ENCODE measurements around the gene GTF3C5. TPM values are rescaled to one million over a fixed set of nuclear protein-coding genes. Genes with fewer than 3 reads are reported as not detected.

GTF3C5 gene
- total RNA-seq, 1 donor from 2014 or later = 46.4 TPM

DNA sequence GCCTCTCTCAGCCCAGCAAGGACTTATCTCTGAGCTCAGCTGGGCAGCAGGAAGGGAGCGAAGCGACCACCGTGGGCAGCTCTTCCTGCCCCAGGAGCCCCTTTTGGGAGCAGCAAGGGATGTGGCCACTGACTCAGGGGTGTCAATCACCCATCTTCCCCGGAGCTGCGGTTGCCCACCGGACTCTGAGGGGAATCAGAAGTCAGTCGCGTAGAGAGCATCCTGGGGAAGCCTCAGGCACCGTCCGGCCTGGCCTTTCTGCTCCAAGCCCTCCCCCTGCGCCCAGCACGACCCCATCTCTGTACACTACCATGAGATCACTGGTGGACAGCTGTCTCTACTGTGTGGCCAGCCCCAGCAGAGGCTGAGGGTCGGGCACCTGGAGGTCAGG lies 27.7 kb upstream of the GTF3C5 start:
- peaks cover 10% of the 10 kb centered on the region for H3K27me3 ChIP-seq (ENCODE audit: insufficient read depth, low read length)
- TF ChIP-seq EZH2 (IDR thresholded peaks at IDR 0.05; ENCODE audit: insufficient read depth, low read length) (no peak), CTCF (IDR thresholded peaks at IDR 0.05; ENCODE audit: insufficient read depth, low read depth, low read length) (no peak)
- Mint-ChIP-seq H3K27ac (ENCODE audit: unreplicated experiment) (no peak overlapping the region), H3K9me3 (ENCODE audit: unreplicated experiment) (peaks cover 4% of the 10 kb centered on the region), H3K4me3 (ENCODE audit: unreplicated experiment) (no peak overlapping the region), H3K27me3 (ENCODE audit: low read depth, unreplicated experiment) (peaks cover 47% of the 10 kb centered on the region), H3K36me3 (ENCODE audit: low read depth, unreplicated experiment) (no peaks in the 10 kb centered on the region), H3K4me1 (ENCODE audit: low read depth, unreplicated experiment) (peaks cover 2% of the 10 kb centered on the region)
- no peaks in the 10 kb centered on the region for H4K20me1 ChIP-seq (ENCODE audit: insufficient read depth, low read length)
- no peak overlapping the region for H3K4me3 ChIP-seq (ENCODE audit: insufficient read depth, low read depth, low read length)
- H3K27ac ChIP-seq (ENCODE audit: low read depth, low read length) = no peak overlapping the region
- peaks cover 3% of the 10 kb centered on the region for H3K9me3 ChIP-seq (ENCODE audit: insufficient read depth, low read depth, low read length)
- H3K4me1 ChIP-seq (ENCODE audit: insufficient read depth, low read length) = no peaks in the 10 kb centered on the region
- H2AFZ ChIP-seq (ENCODE audit: low read depth, low read length) = no peak overlapping the region
- H3K36me3 ChIP-seq (ENCODE audit: insufficient read depth, low read length) = no peaks in the 10 kb centered on the region
- no peaks in the 10 kb centered on the region for H3K79me2 ChIP-seq (ENCODE audit: insufficient read depth, low read length)
- H3K9ac ChIP-seq (ENCODE audit: low read length) = no peak overlapping the region
- DNase-seq (ENCODE audit: low read depth) (no peak), FAIRE-seq (no peak)
- H3K4me2 ChIP-seq (ENCODE audit: low read length) = no peak overlapping the region

- H3K27ac ChIP-seq (ENCODE audit: low read depth, low read length) = no peak overlapping the region
- peaks cover 3% of the 10 kb centered on the region for H3K9me3 ChIP-seq (ENCODE audit: insufficient read depth, low read depth, low read length)
- Mint-ChIP-seq H3K27me3 (ENCODE audit: low read depth, unreplicated experiment) (peaks cover 50% of the 10 kb centered on the region), H3K4me1 (ENCODE audit: low read depth, unreplicated experiment) (peaks cover 2% of the 10 kb centered on the region), H3K27ac (ENCODE audit: unreplicated experiment) (no peak overlapping the region), H3K9me3 (ENCODE audit: unreplicated experiment) (peaks cover 4% of the 10 kb centered on the region), H3K36me3 (ENCODE audit: low read depth, unreplicated experiment) (no peaks in the 10 kb centered on the region), H3K4me3 (ENCODE audit: unreplicated experiment) (no peak overlapping the region)
- peaks cover 12% of the 10 kb centered on the region for H3K27me3 ChIP-seq (ENCODE audit: insufficient read depth, low read length)
- H3K4me2 ChIP-seq (ENCODE audit: low read length) = no peak overlapping the region
- no peak overlapping the region for H3K9ac ChIP-seq (ENCODE audit: low read length)
- no peaks in the 10 kb centered on the region for H3K79me2 ChIP-seq (ENCODE audit: insufficient read depth, low read length)
- H2AFZ ChIP-seq (ENCODE audit: low read depth, low read length) = no peak overlapping the region
- H3K4me1 ChIP-seq (ENCODE audit: insufficient read depth, low read length) = no peaks in the 10 kb centered on the region
- no peak for DNase-seq (ENCODE audit: low read depth)
- no peaks in the 10 kb centered on the region for H4K20me1 ChIP-seq (ENCODE audit: insufficient read depth, low read length)
- H3K36me3 ChIP-seq (ENCODE audit: insufficient read depth, low read length) = no peaks in the 10 kb centered on the region
- no peak for TF ChIP-seq CTCF (IDR thresholded peaks at IDR 0.05; ENCODE audit: insufficient read depth, low read depth, low read length)
- TF ChIP-seq EZH2 (IDR thresholded peaks at IDR 0.05; ENCODE audit: insufficient read depth, low read length) = no peak
- H3K4me3 ChIP-seq (ENCODE audit: insufficient read depth, low read depth, low read length) = no peak overlapping the region
- no peak for FAIRE-seq
Measured at GRCh38 chr9:133003671-133004090, 27.1 kb upstream of the GTF3C5 start.

- H3K4me1 Mint-ChIP-seq (ENCODE audit: low read depth, unreplicated experiment) = peaks cover 2% of the 10 kb centered on the region
- FAIRE-seq = no peak
- Histone ChIP-seq H3K4me1 (ENCODE audit: insufficient read depth, low read length) (no peaks in the 10 kb centered on the region), H2AFZ (ENCODE audit: low read depth, low read length) (no peak overlapping the region), H3K27me3 (ENCODE audit: insufficient read depth, low read length) (peaks cover 15% of the 10 kb centered on the region), H3K4me3 (ENCODE audit: insufficient read depth, low read depth, low read length) (no peak overlapping the region), H3K9me3 (ENCODE audit: insufficient read depth, low read depth, low read length) (peaks cover 3% of the 10 kb centered on the region), H3K4me2 (ENCODE audit: low read length) (no peak overlapping the region), H4K20me1 (ENCODE audit: insufficient read depth, low read length) (no peaks in the 10 kb centered on the region), H3K79me2 (ENCODE audit: insufficient read depth, low read length) (no peaks in the 10 kb centered on the region), H3K27ac (ENCODE audit: low read depth, low read length) (no peak overlapping the region), H3K36me3 (ENCODE audit: insufficient read depth, low read length) (no peaks in the 10 kb centered on the region), H3K9ac (ENCODE audit: low read length) (no peak overlapping the region)
- DNase-seq (ENCODE audit: low read depth) = no peak
- H3K4me3 Mint-ChIP-seq (ENCODE audit: unreplicated experiment) = no peak overlapping the region
- peaks cover 49% of the 10 kb centered on the region for H3K27me3 Mint-ChIP-seq (ENCODE audit: low read depth, unreplicated experiment)
- peaks cover 4% of the 10 kb centered on the region for H3K9me3 Mint-ChIP-seq (ENCODE audit: unreplicated experiment)
- TF ChIP-seq CTCF (IDR thresholded peaks at IDR 0.05; ENCODE audit: insufficient read depth, low read depth, low read length) (no peak), EZH2 (IDR thresholded peaks at IDR 0.05; ENCODE audit: insufficient read depth, low read length) (no peak)
- H3K36me3 Mint-ChIP-seq (ENCODE audit: low read depth, unreplicated experiment) = no peaks in the 10 kb centered on the region
- no peak overlapping the region for H3K27ac Mint-ChIP-seq (ENCODE audit: unreplicated experiment)
Measured at GRCh38 chr9:133004091-133004998, 26.5 kb upstream of the GTF3C5 start.
